Loucy (cell line): ENCODE data around the gene INS.

Experiments used
- CTCF ChIP-seq: fragments of 200-600 bp; sonication (generic); conservative IDR thresholded peaks from 2 replicates; pipeline ENCODE4 v1.5.1; 2014; ENCODE audit warnings: mild to moderate bottlenecking, antibody characterized with exemption, low read length
- EZH2phosphoT487 ChIP-seq: fragments of 200-600 bp; IDR thresholded peaks from 2 replicates; pipeline ENCODE4 v1.6.1; 2018; ENCODE audit warnings: antibody characterized with exemption, mild to moderate bottlenecking, moderate library complexity, borderline replicate concordance

- TF ChIP-seq CTCF: no peak
- no peak for TF ChIP-seq EZH2phosphoT487
Observed at GRCh38 chr11:2143477-2143798, 17.6 kb downstream of the INS start.
